ENCODE results near the gene RAB11FIP4.

DNA sequence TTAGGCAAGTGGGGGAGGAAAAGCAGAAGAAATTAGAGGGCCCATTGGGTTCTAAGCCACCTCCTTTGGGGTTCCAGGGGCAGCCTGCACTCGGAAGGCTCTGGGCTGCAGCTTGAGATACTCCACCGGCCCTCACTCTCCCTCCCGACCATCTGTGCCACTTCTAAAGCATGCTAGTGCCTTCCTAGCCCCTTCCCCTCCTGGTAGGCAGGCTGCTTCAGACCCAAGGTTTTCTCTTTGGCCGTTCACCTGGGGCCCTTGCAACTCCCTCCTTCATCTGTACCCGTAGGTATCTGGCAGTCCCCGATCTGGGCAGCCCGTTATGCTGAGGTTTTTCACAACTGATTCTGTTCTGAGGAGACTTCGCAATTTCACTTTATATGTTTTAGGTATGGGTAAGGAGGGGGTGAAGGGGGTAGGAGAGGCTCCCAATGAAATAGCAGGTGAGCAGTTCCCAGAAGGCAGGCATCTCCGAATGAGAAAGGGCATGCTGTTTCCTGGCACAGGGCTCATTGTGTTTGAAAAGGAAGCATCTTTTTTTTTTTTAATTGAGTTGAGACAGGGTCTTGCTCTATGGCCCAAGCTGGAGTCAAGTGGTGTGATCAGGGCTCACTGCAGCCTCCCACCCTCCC lies 98.7 kb downstream of the RAB11FIP4 start:
- TF ChIP-seq, protein P1, sequence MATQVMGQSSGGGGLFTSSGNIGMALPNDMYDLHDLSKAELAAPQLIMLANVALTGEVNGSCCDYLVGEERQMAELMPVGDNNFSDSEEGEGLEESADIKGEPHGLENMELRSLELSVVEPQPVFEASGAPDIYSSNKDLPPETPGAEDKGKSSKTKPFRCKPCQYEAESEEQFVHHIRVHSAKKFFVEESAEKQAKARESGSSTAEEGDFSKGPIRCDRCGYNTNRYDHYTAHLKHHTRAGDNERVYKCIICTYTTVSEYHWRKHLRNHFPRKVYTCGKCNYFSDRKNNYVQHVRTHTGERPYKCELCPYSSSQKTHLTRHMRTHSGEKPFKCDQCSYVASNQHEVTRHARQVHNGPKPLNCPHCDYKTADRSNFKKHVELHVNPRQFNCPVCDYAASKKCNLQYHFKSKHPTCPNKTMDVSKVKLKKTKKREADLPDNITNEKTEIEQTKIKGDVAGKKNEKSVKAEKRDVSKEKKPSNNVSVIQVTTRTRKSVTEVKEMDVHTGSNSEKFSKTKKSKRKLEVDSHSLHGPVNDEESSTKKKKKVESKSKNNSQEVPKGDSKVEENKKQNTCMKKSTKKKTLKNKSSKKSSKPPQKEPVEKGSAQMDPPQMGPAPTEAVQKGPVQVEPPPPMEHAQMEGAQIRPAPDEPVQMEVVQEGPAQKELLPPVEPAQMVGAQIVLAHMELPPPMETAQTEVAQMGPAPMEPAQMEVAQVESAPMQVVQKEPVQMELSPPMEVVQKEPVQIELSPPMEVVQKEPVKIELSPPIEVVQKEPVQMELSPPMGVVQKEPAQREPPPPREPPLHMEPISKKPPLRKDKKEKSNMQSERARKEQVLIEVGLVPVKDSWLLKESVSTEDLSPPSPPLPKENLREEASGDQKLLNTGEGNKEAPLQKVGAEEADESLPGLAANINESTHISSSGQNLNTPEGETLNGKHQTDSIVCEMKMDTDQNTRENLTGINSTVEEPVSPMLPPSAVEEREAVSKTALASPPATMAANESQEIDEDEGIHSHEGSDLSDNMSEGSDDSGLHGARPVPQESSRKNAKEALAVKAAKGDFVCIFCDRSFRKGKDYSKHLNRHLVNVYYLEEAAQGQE (IDR thresholded peaks at IDR 0.05; ENCODE audit: insufficient read depth in 1 of 2, low read depth in 2 of 2, low read length in 2 of 2): no peak
- TF ChIP-seq SIN3A (IDR thresholded peaks at IDR 0.05; ENCODE audit: borderline replicate concordance, insufficient read depth, low read length) (no peak), POLR2AphosphoS5 (IDR thresholded peaks at IDR 0.05; ENCODE audit: low read depth, low read length) (no peak), TAF1 (IDR thresholded peaks at IDR 0.05; ENCODE audit: borderline replicate concordance, insufficient read depth, low read length) (no peak)

All from PFSK-1 (cell line).